Mesenchymal stem cell (in vitro differentiated cells and primary cell): Measurements from ENCODE around the gene DDX56.

Experiments
- DNase-seq: peaks from one replicate; pipeline ENCODE4 v3.0.0-alpha.2; 2013
- H2AFZ ChIP-seq: one replicate; pipeline ENCODE4 v1.6.1; 2013; ENCODE audit warnings: low read depth, mild to moderate bottlenecking, control low read depth, inconsistent platforms, low read length, moderate library complexity
- H2AK5ac ChIP-seq: 2 replicates; pipeline ENCODE4 v1.6.1; 2013; ENCODE audit warnings: low read length, moderate library complexity, mild to moderate bottlenecking, inconsistent platforms; ENCODE audit not compliant: severe bottlenecking
- H2BK120ac ChIP-seq: one replicate; pipeline ENCODE4 v1.6.1; 2013; ENCODE audit warnings: low read depth, mild to moderate bottlenecking, inconsistent platforms, low read length, moderate library complexity
- H2BK12ac ChIP-seq, 2 experiments: one replicate each; pipeline ENCODE4 v1.6.1; 2013; ENCODE audit warnings: inconsistent platforms in 2 of 2, low read length in 2 of 2, mild to moderate bottlenecking in 2 of 2, moderate library complexity in 2 of 2, control low read depth in 1 of 2
- H2BK15ac ChIP-seq: one replicate; pipeline ENCODE4 v1.6.1; 2013; ENCODE audit warnings: mild to moderate bottlenecking, low read depth, inconsistent platforms; ENCODE audit not compliant: poor library complexity, severe bottlenecking
- H2BK5ac ChIP-seq: 2 replicates; pipeline ENCODE4 v1.6.1; 2013; ENCODE audit warnings: low read depth, mild to moderate bottlenecking, low read length, control low read depth, inconsistent platforms; ENCODE audit not compliant: poor library complexity, severe bottlenecking
- H3K14ac ChIP-seq, 2 experiments: one replicate each; pipeline ENCODE4 v1.6.1; 2013; ENCODE audit warnings: inconsistent platforms in 2 of 2, low read length in 2 of 2, control low read depth in 1 of 2, mild to moderate bottlenecking in 1 of 2, moderate library complexity in 1 of 2
- H3K18ac ChIP-seq, 2 experiments: one replicate each; pipeline ENCODE4 v1.6.1; 2013; ENCODE audit warnings: inconsistent platforms in 2 of 2, low read length in 2 of 2, control low read depth in 1 of 2, low read depth in 1 of 2, mild to moderate bottlenecking in 1 of 2
- H3K23ac ChIP-seq, 2 experiments: one replicate each; pipeline ENCODE4 v1.6.1; 2013; ENCODE audit warnings: inconsistent platforms in 2 of 2, low read length in 2 of 2, mild to moderate bottlenecking in 2 of 2, moderate library complexity in 2 of 2, control low read depth in 1 of 2
- H3K27ac ChIP-seq: 2 replicates; pipeline ENCODE4 v1.5.1; 2013; ENCODE audit warnings: mild to moderate bottlenecking, moderate library complexity, low read length, control low read depth, inconsistent platforms; ENCODE audit not compliant: poor library complexity, severe bottlenecking
- H3K27me3 ChIP-seq, 2 experiments: 2 replicates each; pipeline versions ENCODE4 v1.6.1 to v1.7.0; 2013; ENCODE audit warnings: low read length in 2 of 2, mild to moderate bottlenecking in 2 of 2, moderate library complexity in 2 of 2, control low read depth in 1 of 2, inconsistent platforms in 1 of 2; ENCODE audit not compliant: control insufficient read depth in 1 of 2, insufficient read depth in 1 of 2
- H3K36me3 ChIP-seq, 2 experiments: 2 replicates each; pipeline versions ENCODE4 v1.6.1 to v1.7.0; 2013; ENCODE audit warnings: low read length in 2 of 2, control low read depth in 1 of 2, inconsistent platforms in 1 of 2, low read depth in 1 of 2, mild to moderate bottlenecking in 1 of 2; ENCODE audit not compliant: insufficient read depth in 2 of 2, control insufficient read depth in 1 of 2
- H3K4ac ChIP-seq, 2 experiments: one replicate each; pipeline ENCODE4 v1.6.1; 2013; ENCODE audit warnings: inconsistent platforms in 2 of 2, low read length in 2 of 2, mild to moderate bottlenecking in 2 of 2, moderate library complexity in 2 of 2, control low read depth in 1 of 2, low read depth in 1 of 2
- H3K4me1 ChIP-seq: 2 replicates; pipeline ENCODE4 v1.6.1; 2013; ENCODE audit warnings: low read depth, low read length, control low read depth; ENCODE audit not compliant: control insufficient read depth, insufficient read depth
- H3K4me2 ChIP-seq: 2 replicates; pipeline ENCODE4 v1.6.1; 2013; ENCODE audit warnings: low read length, mild to moderate bottlenecking, inconsistent platforms; ENCODE audit not compliant: poor library complexity, severe bottlenecking
- H3K4me3 ChIP-seq, 2 experiments: 2 replicates each; pipeline versions ENCODE4 v1.5.1 to v1.7.0; 2013; ENCODE audit warnings: low read length in 2 of 2, mild to moderate bottlenecking in 2 of 2, control low read depth in 1 of 2, low read depth in 1 of 2; ENCODE audit not compliant: insufficient read depth in 1 of 2
- H3K79me1 ChIP-seq: replicated peaks from 2 replicates; pipeline ENCODE4 v1.6.1; 2013; ENCODE audit warnings: mild to moderate bottlenecking, control low read depth, low read length, inconsistent platforms; ENCODE audit not compliant: poor library complexity, severe bottlenecking
- H3K9ac ChIP-seq: 2 replicates; pipeline ENCODE4 v1.7.0; 2013; ENCODE audit warnings: mild to moderate bottlenecking, low read length, moderate library complexity
- H3K9me3 ChIP-seq: 2 replicates; pipeline ENCODE4 v1.7.0; 2013; ENCODE audit warnings: mild to moderate bottlenecking, low read length; ENCODE audit not compliant: control insufficient read depth
- H4K8ac ChIP-seq: one replicate; pipeline ENCODE4 v1.6.1; 2013; ENCODE audit warnings: inconsistent platforms, mild to moderate bottlenecking, low read length, moderate library complexity
- H4K91ac ChIP-seq: one replicate; pipeline ENCODE4 v1.6.1; 2013; ENCODE audit warnings: mild to moderate bottlenecking, low read length, inconsistent platforms
- WGBS: methylation state at CpG from one replicate; pipeline ENCODE4 v1.1.7; 2013; ENCODE audit warnings: mixed read lengths; 5-methylcytosine and 5-hydroxymethylcytosine counted together

Gene DDX56

DNA sequence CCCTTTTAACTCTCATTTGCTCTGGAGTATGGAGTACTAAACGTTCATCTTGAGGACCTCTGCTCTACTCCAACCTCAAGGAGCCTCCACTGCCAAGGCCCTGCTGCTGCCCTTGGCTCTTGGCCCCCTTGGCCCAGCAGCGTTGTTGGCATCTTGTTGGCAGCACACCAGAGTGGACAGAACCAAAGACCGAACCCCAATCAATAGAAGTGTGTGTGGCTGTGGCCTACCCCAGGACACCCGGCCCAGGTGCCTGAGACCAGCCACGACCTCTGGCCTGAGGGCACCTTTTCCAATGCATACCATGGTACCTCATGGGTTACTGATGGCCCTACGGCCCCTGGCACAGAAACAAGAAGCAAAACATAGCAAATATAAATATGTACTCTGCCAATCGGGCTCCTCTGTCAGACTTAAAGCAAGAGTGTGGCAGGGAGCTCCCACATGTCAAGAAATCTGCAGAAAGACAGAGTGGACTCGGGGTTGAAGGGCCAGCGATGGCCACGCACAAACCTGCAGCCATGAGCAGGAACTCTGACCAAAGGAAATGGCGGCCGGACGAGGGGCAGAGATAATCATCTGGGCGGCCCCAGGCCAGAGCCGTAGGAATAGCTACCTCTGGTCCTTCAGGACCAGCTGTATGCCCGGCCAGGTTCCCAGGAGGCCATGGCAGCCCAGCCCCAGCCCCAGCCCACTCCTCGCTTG, 35.5 kb downstream of the DDX56 start:
- H2BK120ac ChIP-seq, result no peak overlapping the region
- H3K23ac ChIP-seq, result no peak overlapping the region
- peaks cover 0 to 9% of the 10 kb centered on the region in 2 experiments for H3K27me3 ChIP-seq
- no peaks in the 10 kb centered on the region for H3K36me3 ChIP-seq
- DNase-seq, result no peak
- no peak overlapping the region for H4K91ac ChIP-seq
- H3K79me1 ChIP-seq, result no peaks in the 10 kb centered on the region
- no peak overlapping the region for H3K27ac ChIP-seq
- no peak overlapping the region for H2BK5ac ChIP-seq
- H2AK5ac ChIP-seq, result no peak overlapping the region
- H3K4me3 ChIP-seq, result no peak overlapping the region
- no peak overlapping the region for H3K18ac ChIP-seq
- H2BK12ac ChIP-seq, result no peak overlapping the region
- 83% methylated on average over 17 of the region's 17 CpGs for WGBS
- no peak overlapping the region for H2BK15ac ChIP-seq
- H3K4me1 ChIP-seq, result peaks cover 12% of the 10 kb centered on the region
- H3K9me3 ChIP-seq, result no peaks in the 10 kb centered on the region
- H3K4ac ChIP-seq, result no peak overlapping the region
- H3K9ac ChIP-seq, result no peak overlapping the region
- no peak overlapping the region for H4K8ac ChIP-seq
- no peak overlapping the region for H3K14ac ChIP-seq
- no peak overlapping the region for H2AFZ ChIP-seq
- H3K4me2 ChIP-seq, result no peak overlapping the region

DNA sequence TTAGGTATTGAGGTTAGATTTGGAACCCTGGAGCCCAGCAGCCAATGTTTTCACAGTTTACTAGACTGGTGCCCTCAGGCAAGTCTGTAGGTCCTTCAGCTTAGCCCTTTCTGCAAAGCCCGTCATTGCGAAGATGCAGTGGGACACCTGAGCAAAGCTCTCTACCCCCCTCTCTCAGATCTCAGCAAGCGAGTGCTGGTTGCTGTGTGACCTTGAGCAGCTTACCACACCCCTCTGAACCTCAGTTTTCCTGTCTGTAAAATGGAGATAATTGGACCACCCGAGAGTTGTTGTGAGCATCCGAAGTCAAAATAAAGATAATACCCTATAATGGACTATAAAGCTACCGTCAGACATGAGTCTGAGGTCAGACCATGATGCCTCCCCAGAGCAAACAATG, 36.3 kb downstream of the DDX56 start:
- H3K27ac ChIP-seq, result no peak overlapping the region
- no peaks in the 10 kb centered on the region for H3K79me1 ChIP-seq
- no peak overlapping the region for H3K18ac ChIP-seq
- H2AK5ac ChIP-seq, result no peak overlapping the region
- H2BK120ac ChIP-seq, result no peak overlapping the region
- no peaks in the 10 kb centered on the region for H3K9me3 ChIP-seq
- peaks cover 12% of the 10 kb centered on the region for H3K4me1 ChIP-seq
- no peak overlapping the region for H3K4me3 ChIP-seq
- H3K4ac ChIP-seq, result no peak overlapping the region
- H2AFZ ChIP-seq, result no peak overlapping the region
- H3K23ac ChIP-seq, result no peak overlapping the region
- no peak overlapping the region for H4K91ac ChIP-seq
- no peak overlapping the region for H3K4me2 ChIP-seq
- no peak overlapping the region for H3K9ac ChIP-seq
- no peak overlapping the region for H4K8ac ChIP-seq
- H2BK12ac ChIP-seq, result no peak overlapping the region
- H3K27me3 ChIP-seq, result peaks cover 0 to 9% of the 10 kb centered on the region in 2 experiments
- H2BK5ac ChIP-seq, result no peak overlapping the region
- no peak overlapping the region for H3K14ac ChIP-seq
- no peak for DNase-seq
- 95% methylated on average over 6 of the region's 6 CpGs for WGBS
- H2BK15ac ChIP-seq, result no peak overlapping the region
- no peaks in the 10 kb centered on the region for H3K36me3 ChIP-seq

DNA sequence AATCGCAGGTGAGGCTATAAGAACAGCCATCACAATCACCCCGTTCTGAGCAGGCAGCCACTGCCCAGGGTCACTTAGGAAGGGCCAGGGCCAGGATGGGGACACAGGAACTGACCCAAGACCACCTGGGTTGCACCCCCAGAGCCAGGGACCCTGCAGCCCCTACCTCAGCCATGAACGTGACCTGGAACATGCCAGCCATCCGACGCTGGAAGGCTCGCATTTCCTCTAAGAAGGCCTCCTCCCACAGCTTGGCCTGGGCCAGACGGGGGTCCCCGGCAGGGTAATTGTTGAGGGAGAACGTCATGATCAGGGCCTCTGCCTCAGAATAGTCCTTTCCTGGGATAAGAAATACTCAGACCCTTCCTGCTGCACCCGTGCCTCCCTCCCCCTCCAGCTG, 37.6 kb downstream of the DDX56 start:
- peak overlapping the region; percentile 7 for H4K91ac ChIP-seq

DNA sequence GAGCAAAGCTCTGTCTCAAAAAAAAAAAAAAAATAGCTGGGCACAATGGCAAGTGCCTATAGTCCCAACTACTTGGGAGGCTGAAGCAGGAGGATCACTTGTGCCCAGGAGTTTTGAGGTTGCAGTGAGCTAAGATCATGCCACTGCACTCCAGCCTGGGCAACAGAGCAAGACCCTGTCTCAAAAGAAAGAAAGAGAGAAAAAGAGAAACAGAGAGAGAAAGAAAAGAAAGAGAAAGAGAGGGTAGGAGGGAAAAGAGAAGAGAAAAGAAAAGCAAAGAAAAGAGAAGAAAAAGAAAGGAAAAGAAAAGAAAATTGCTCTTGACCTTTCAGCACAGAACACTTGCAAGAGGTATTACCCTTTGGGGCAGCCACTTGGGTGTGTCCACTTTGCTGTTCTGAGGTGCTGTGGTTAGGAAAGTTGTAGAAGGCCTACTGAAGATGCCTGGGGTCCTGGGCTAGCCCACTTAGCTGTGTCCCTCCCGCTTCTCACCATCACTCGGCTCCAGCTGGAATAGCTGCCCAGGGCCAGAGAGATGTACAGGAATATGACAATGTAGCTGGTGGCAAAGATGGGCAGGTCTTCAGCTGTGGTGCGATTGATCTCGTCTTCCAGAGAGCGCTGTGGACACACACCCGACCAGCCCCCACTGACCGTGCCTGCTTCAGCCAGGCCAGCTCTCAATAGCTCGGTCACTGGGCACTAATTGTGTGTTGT, 38.2 kb downstream of the DDX56 start:
- Histone ChIP-seq H2AFZ (no peak overlapping the region), H3K4me3 (no peak overlapping the region), H4K8ac (no peak overlapping the region), H3K27me3 (peaks cover 0 to 7% of the 10 kb centered on the region in 2 experiments), H2AK5ac (no peak overlapping the region), H3K9me3 (no peaks in the 10 kb centered on the region), H3K36me3 (peaks cover 0 to 5% of the 10 kb centered on the region in 2 experiments), H3K4ac (no peak overlapping the region), H3K9ac (no peak overlapping the region), H4K91ac (no peak overlapping the region), H3K23ac (peak overlapping the region in 1 of 2 experiments; percentile 30), H2BK15ac (no peak overlapping the region), H3K4me2 (no peak overlapping the region), H3K4me1 (peaks cover 9% of the 10 kb centered on the region), H3K27ac (no peak overlapping the region), H3K14ac (no peak overlapping the region), H2BK120ac (no peak overlapping the region), H3K79me1 (no peaks in the 10 kb centered on the region), H2BK12ac (no peak overlapping the region), H2BK5ac (no peak overlapping the region), H3K18ac (no peak overlapping the region)
- 93% methylated on average over 8 of the region's 8 CpGs for WGBS
- no peak for DNase-seq

More for the DNA sequence above, 37.6 kb downstream of the DDX56 start:
- H3K23ac ChIP-seq, result no peak overlapping the region
- H2BK12ac ChIP-seq, result no peak overlapping the region
- no peak overlapping the region for H4K8ac ChIP-seq
- no peak overlapping the region for H3K14ac ChIP-seq
- DNase-seq, result no peak
- no peak overlapping the region for H3K4me3 ChIP-seq
- no peak overlapping the region for H2BK5ac ChIP-seq
- H2AFZ ChIP-seq, result no peak overlapping the region
- no peak overlapping the region for H3K4ac ChIP-seq
- no peaks in the 10 kb centered on the region for H3K79me1 ChIP-seq
- H3K27me3 ChIP-seq, result peaks cover 0 to 7% of the 10 kb centered on the region in 2 experiments
- peak overlapping the region; percentile 8 for H2BK15ac ChIP-seq
- H3K9ac ChIP-seq, result no peak overlapping the region
- peaks cover 0 to 5% of the 10 kb centered on the region in 2 experiments for H3K36me3 ChIP-seq
- no peak overlapping the region for H3K4me2 ChIP-seq
- H2AK5ac ChIP-seq, result no peak overlapping the region
- H3K9me3 ChIP-seq, result no peaks in the 10 kb centered on the region
- peaks cover 10% of the 10 kb centered on the region for H3K4me1 ChIP-seq
- H3K27ac ChIP-seq, result no peak overlapping the region
- no peak overlapping the region for H2BK120ac ChIP-seq
- WGBS, result 89% methylated on average over 10 of the region's 10 CpGs
- H3K18ac ChIP-seq, result no peak overlapping the region
